Thoracic aorta (tissue), 2 donors: ENCODE measurements around the gene KAT6B. TPM values are rescaled to one million over a fixed set of nuclear protein-coding genes. Genes with fewer than 3 reads are reported as not detected.

Experiments
- ATAC-seq: fragments of 150-250 bp; one replicate; pipeline ENCODE4 v1.8.0; 2017; ENCODE audit warnings: low read depth; ENCODE audit not compliant: insufficient number of reproducible peaks, low FRiP score
- DNase-seq: peaks from one replicate; pipeline ENCODE4 v3.0.0-alpha.2; 2020; ENCODE audit warnings: low spot score
- H3K27ac ChIP-seq, 2 donors: fragments of 200-600 bp; sonication (generic); 1 replicate in 1 of 2; 2 replicates in 1 of 2; pipeline ENCODE4 v1.5.1; 2016; ENCODE audit warnings: mild to moderate bottlenecking in 2 of 2, moderate library complexity in 2 of 2
- H3K27me3 ChIP-seq: fragments of 200-600 bp; sonication (generic); replicated peaks from 2 replicates; pipeline ENCODE4 v1.6.0; 2016; ENCODE audit warnings: mild to moderate bottlenecking; ENCODE audit not compliant: insufficient read depth
- H3K36me3 ChIP-seq: fragments of 200-600 bp; sonication (generic); one replicate; pipeline ENCODE4 v1.5.1; 2016
- H3K4me1 ChIP-seq, 2 donors: fragments of 200-600 bp; sonication (generic); 1 replicate in 1 of 2; 2 replicates in 1 of 2; pipeline versions ENCODE4 v1.5.1 to v1.6.0; 2016; ENCODE audit warnings: low read depth in 2 of 2, mild to moderate bottlenecking in 1 of 2; ENCODE audit not compliant: control insufficient read depth in 1 of 2
- H3K4me3 ChIP-seq: fragments of 200-600 bp; sonication (generic); 2 replicates; pipeline ENCODE4 v1.5.1; 2016; ENCODE audit warnings: mild to moderate bottlenecking
- H3K9me3 ChIP-seq: fragments of 200-600 bp; sonication (generic); 2 replicates; pipeline ENCODE4 v1.5.1; 2016
- CTCF ChIP-seq: fragments of 200-600 bp; sonication (generic); IDR thresholded peaks from one replicate; pipeline ENCODE4 v1.5.1; 2019; ENCODE audit warnings: antibody characterized with exemption
- total RNA-seq, 2 donors: library from RNA; depleted of rRNA; stranded (reverse); fragments of >200 nt; gene quantifications; one replicate each; pipeline versions ENCODE4 v1.1.0 to v1.2.3, GENCODE V29; 2016

KAT6B gene
- total RNA-seq, 2 donors from 2014 or later, result 38.4 to 46.9 TPM

- TF ChIP-seq CTCF, result no peak
- no peak for ATAC-seq
- H3K36me3 ChIP-seq, result no peaks in the 10 kb centered on the region
Measured at GRCh38 chr10:74814797-74815196, 11.6 kb upstream of the KAT6B start.

DNA sequence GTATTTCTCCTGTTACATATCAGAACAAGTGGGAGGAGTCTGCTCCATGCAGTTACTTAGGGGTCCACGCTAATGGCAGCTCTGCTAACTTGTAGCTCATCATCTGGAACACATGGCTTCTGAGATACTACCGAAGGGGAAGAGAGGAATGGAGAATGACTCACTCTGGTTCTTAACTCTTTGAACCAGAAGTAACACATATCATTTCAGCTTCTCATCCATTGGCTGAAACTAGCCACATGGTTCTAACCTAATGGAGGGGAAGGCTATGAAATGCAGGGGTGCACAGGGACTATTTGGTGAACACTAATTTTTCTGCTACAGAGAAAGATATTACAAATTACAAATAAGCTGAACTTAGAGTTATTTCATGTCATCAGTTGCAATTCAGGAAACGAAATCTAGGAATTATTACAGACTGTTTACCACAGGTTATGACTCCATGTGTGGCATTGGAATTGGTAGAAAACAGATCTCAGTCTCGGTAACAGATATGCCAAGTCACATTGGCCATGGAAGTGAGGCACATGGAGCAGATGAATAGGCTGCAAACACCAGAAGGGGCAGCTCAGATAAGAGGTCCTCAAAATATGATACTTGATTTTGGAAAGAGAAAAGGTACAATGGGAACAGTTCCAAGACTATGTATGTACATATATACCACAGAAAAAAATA, 9.4 kb upstream of the KAT6B start:
- Histone ChIP-seq H3K27ac (no peak overlapping the region), H3K4me1 (peaks cover 4 to 8% of the 10 kb centered on the region in 2 donors), H3K36me3 (no peaks in the 10 kb centered on the region), H3K4me3 (no peak overlapping the region), H3K27me3 (no peaks in the 10 kb centered on the region), H3K9me3 (no peaks in the 10 kb centered on the region)
- no peak for DNase-seq
- no peak for ATAC-seq
- no peak for TF ChIP-seq CTCF

More at GRCh38 chr10:74814797-74815196, 11.6 kb upstream of the KAT6B start:
- H3K4me3 ChIP-seq, result no peak overlapping the region
- no peak for DNase-seq
- no peaks in the 10 kb centered on the region for H3K27me3 ChIP-seq
- H3K4me1 ChIP-seq, result no peaks in the 10 kb centered on the region
- no peaks in the 10 kb centered on the region for H3K9me3 ChIP-seq
- H3K27ac ChIP-seq, result no peak overlapping the region

DNA sequence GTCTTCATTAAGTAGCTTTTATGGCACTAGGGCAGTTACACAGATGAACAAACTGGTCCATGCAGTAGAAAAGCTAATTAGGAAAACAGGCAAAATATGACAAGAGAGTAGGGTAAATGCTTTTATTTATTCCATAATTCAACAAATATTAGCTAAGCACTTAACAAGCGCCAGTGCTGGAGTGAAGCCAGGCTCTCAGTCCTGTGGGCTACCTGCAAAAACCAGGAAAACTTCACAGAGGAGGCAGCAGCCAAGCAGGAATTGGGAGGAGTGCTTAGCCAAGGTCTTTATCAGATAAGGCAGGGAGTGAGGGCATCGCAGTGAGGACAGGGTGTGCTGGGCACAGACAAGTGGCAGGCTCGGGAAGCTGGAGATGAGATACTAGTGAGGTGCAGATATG, 4.9 kb upstream of the KAT6B start:
- DNase-seq, result no peak
- no peaks in the 10 kb centered on the region for H3K27me3 ChIP-seq
- no peaks in the 10 kb centered on the region for H3K9me3 ChIP-seq
- TF ChIP-seq CTCF, result no peak
- H3K4me3 ChIP-seq, result no peak overlapping the region
- peaks cover 27 to 35% of the 10 kb centered on the region in 2 donors for H3K4me1 ChIP-seq
- no peaks in the 10 kb centered on the region for H3K36me3 ChIP-seq
- peak overlapping the region; percentile 75 to 85 for H3K27ac ChIP-seq
- no peak for ATAC-seq

DNA sequence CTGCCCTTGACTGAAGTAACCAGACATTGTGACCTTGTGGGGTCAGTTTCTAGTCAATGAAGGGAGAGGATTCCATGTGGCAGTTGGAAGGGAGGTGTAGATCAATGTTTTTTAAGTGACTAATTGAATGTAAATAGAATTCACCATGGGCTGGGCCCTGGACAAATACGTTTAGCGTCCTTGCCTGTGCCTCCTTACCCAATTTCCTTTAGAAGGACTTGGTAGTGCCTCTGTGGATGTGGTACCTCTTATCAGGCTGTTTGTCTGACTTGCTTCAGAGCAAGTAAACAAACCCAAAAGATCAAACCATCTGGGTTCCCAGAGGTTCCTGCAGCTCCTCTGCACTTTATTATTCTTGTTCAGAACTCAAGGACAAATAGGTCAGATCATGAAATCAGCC, 4.3 kb upstream of the KAT6B start:
- no peak for DNase-seq
- Histone ChIP-seq H3K27ac (peak overlapping the region; percentile 75 to 85), H3K27me3 (no peaks in the 10 kb centered on the region), H3K4me1 (peaks cover 27 to 36% of the 10 kb centered on the region in 2 donors), H3K36me3 (no peaks in the 10 kb centered on the region), H3K4me3 (no peak overlapping the region), H3K9me3 (no peaks in the 10 kb centered on the region)
- no peak for TF ChIP-seq CTCF
- no peak for ATAC-seq

DNA sequence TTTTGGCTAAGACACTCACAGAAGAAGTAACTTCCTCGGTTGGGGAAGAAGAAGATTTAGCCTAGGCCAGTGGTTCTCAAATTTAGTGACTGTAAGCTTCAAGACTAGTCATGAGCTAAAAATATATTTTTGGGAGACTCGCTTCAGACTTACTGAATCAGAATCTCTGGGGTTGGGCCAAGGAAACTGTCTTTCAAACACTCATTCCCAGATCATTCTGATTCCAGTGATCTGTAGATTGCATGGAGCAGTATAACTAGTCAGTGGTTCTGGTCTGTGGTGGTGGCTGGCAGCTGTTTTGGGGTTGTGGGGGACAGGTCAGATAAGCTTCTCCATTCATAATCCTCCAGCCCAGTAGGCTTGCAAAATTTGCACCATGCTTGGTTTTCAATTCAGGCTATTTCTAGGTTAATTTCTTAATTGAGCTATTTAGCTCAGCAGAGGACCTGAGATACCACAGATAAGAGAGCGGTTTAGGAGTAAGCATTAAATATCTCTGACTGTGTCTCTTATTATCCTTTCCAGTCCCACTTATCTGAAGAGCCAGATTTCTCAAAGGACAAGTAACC, 3.8 kb upstream of the KAT6B start:
- H3K27ac ChIP-seq, result peak overlapping the region; percentile 75 to 85

More for the DNA sequence above, 3.8 kb upstream of the KAT6B start:
- no peaks in the 10 kb centered on the region for H3K9me3 ChIP-seq
- no peak for TF ChIP-seq CTCF
- peaks cover 31 to 42% of the 10 kb centered on the region in 2 donors for H3K4me1 ChIP-seq
- H3K4me3 ChIP-seq, result no peak overlapping the region
- H3K36me3 ChIP-seq, result no peaks in the 10 kb centered on the region
- H3K27me3 ChIP-seq, result no peaks in the 10 kb centered on the region
- ATAC-seq (no peak), DNase-seq (no peak)
